CD4-positive, alpha-beta T cell treated with Interleukin-21 for 1 hour (primary cell): ENCODE results near the gene RASSF7.

Experiments
- DNase-seq: peaks from one replicate; pipeline ENCODE4 v3.0.0-alpha.2; 2020

Gene RASSF7

DNA sequence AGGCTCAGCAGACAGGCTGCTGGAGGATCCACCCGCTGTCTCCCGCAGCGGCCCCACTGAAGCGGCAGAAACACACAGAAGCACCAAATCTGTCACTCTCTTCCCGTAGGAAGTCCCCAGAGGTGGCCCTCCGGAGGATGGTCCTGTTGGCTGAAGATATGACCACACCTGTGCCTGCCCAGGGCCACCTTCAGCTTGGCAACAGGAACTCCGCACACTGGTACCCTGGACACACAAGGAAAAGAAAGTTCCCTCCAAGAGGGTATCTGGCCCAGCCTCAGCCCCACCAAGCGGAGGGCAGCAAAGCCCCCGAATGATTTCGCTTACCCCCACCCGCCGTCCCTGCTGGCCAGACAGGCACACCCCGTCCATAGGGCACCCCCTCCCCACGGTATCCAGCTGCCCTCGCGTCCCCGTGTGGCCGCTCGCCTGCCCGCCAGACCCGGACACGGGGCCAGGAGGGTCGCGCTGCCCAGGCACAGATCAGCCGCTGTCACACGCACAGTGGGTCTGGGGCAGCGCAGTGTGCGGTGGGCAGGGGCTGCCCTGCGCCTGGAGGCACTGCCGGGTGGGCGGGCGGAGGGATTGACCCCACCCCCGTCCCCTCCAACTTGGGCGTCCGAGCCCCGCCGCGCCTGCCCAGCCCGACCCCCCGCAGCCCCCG is 7.0 kb downstream of the RASSF7 start:
- no peak for DNase-seq

DNA sequence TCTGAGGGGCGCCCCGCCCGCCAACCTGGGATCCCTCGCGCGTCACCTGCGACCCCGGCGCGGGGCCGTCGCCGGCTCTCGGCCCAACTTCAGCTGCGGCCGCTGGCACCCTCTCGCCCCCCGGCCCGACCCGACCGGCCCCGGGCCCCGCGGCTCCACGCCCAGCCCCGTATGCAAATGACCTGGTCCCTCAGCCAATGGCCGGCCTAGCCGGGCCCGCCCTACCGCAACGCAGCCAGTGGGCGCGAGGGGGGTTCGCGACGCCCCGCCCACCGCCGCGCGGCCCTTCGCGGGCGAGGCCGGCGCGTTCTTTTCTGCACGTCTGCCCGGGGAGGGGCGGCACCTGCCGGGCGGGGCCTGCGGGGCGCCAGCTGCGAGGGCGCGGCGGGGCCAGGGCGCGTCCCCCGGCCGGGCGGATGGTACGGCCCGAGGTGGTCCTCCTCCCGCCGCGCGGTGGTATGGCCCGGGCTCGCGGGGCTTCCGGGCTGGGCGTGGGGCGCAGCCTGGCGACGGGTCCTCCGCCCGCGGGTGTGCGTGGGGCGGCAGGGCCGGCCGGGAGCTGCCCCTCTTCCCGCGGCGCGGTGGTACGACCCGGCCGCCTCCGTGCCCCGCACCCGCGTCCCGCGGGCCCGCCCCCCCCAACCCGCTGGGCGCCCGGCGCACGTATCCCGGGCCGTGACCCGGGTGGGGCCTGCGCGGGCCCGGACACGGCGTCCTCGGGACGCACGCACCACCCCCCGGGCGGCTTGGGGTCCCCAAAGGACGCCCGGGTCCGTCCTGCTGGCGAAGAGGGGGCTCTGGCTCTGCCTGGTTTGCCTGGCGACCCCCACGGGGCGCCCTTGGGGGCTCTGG is 7.8 kb downstream of the RASSF7 start:
- DNase-seq = peak; percentile 96

DNA sequence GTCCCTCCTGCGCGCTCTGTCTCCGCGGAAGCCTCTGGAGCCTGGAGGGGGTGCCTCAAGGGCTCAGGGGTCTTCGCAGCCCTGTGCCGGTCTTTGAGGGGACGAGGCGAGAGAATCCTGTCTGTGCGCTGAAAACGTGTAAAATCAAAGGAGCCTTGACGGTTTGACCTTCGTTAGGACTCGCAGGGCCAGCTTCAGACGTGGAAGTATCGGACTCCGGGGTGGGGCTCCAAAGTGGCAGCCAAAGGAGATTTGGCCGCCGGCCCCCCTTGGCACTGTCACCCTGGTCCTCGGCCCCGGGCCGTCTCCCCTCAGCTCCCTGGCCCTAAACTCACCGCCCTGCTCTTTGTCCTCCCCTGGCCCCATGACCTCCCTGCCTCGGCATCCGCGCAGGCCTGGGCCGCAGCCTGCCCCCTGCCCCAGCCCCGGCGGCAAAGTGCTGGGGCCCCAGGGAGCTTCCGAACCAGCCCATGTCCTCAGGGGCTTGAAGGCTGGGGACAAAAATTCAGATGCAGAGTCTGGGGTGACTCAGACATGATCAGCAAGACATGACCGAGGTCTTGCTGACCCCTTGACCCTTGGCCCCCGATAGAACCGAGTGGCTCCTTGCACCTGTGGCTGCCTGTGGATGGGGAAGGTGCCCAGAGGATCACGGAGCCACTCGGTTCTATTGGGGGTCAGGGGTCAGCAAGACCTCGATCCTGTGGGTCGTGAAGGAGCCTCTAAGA is 8.6 kb downstream of the RASSF7 start:
- DNase-seq = no peak

DNA sequence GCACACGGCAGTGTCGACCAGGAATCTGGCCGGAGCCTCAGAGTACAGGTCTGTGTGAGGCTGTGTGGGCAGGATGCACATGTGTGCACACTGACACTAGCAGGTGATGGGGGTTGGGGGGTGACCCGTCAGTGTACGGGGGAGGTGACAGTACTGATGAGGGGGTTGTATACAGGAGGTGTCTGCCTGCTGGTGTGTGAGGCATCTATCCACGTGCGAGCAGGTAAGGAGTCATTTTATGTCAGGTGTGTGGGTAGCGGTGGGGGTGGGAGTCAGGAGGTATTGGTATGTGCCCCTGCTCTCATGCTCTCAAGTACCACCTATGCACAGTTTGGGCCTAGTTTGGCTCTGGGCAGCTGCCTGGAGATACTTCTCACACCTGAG is 11.0 kb downstream of the RASSF7 start:
- no peak for DNase-seq

DNA sequence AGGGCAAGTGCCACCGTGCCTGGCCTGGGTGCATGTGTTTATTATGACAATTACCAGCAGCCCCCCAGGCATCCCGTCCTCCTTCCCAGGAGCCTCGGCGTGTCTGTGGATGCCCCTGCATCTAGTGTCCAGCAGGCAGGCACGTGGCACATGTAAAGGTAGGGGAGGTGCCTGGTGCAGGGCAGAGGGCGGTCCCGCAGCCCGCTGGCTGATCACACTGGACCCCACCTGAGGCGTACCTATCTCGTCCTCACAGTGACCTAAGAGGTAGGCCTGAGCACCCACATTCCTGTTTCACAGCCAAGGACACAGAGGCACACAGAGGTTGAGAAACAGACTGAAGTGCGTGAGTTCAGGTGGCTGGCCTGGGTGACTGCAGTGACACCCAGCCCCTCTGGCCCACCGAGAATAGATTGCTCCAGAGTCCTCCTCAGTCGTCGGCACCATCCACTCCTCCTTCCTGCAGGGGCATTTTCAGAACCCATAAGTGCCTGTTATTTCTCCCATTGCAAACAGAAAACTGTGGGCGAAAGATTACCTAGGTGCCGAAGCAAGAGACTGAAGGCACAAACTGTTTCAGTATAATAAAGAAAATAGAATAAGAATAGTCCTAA is 12.5 kb downstream of the RASSF7 start:
- DNase-seq = no peak

DNA sequence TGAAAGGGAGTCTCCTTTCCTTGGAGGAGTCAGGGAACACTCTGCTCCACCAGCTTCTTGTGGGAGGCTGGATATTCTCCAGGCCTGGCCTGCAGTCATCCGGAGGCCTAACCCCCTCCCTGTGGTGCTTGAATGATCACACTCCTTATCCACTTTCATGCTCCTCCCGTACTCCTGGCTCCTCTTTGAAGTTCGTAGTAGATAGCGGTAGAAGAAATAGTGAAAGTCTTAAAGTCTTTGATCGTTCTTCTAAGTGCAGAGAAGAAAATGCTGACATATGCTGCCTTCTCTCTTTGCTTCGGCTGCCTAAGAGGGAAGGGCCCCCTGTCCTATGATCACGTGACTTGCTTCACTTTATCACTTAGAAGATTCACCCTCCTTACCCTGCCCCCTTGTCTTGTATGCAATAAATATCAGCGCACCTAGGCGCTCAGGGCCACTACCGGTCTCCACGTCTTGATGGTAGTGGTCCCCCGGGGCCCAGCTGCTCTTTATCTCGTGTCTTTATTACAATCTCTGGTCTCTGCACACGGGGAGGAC is 13.3 kb downstream of the RASSF7 start:
- DNase-seq = peak; percentile 51

DNA sequence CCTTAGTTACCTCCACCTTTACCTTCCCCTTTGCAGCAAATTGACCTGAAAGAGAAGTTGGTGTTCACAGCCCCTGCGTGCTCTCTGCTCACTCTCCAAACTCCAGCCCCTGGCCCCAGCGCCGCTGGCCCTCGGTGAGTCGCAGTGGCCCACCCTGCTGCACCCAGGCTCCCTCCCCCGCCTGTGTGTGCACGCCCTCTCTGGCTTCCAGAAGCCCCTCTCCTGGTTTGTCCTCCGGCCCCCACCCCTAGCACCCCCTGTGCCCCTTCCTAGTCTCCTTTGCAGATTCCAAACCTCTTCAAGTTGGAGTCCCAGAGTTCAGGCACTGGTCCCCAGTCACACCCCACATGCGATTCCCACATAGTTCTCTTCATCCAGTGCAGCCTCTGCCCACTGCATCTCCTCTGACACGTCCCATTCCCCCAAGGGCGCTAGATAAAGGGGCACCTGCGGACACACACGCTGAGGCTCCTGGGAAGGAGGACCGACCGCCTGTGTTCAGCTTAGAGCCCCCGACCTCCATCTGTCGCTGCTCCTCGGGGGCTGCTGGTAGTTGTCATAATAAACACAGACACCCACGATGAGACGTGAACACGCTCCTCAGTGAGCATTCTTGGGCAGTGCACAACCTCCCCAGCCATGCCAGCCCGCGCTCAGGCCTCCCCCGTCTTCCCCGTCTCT is 14.0 kb downstream of the RASSF7 start:
- DNase-seq = no peak

DNA sequence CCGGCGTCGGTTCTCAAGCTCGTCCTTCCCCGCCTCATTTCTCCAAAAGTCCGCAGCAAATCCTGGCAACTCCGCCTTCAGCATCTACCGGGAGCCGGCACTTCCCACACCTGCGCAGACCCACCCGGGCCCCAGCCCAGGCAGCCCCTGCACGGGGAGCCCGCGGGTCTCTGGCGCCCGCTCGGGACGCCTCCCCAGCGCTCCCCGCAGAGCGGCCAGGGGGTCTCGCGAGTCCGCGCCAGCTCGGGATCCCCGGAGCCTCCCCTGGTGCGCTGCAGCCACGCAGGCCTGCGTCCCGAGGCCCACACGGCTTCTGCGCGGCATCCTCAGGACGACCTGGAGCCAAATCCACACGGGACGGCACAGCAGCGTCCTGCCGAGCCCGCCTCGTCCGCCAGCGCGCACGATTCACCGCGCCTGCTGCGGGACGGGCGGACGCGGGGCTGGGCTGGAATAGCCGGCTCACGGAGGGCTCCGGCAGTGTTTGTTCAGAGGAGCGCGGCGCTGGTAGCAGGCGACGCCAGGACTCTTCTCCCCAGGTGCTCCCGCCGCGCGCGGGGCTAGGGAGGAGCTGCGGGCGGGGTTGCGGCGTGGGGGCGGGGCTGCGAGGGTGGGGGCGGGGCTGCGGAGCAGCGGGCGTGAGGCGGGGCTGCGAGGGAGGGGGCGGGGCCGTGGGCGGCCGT is 14.7 kb downstream of the RASSF7 start:
- DNase-seq = no peak

DNA sequence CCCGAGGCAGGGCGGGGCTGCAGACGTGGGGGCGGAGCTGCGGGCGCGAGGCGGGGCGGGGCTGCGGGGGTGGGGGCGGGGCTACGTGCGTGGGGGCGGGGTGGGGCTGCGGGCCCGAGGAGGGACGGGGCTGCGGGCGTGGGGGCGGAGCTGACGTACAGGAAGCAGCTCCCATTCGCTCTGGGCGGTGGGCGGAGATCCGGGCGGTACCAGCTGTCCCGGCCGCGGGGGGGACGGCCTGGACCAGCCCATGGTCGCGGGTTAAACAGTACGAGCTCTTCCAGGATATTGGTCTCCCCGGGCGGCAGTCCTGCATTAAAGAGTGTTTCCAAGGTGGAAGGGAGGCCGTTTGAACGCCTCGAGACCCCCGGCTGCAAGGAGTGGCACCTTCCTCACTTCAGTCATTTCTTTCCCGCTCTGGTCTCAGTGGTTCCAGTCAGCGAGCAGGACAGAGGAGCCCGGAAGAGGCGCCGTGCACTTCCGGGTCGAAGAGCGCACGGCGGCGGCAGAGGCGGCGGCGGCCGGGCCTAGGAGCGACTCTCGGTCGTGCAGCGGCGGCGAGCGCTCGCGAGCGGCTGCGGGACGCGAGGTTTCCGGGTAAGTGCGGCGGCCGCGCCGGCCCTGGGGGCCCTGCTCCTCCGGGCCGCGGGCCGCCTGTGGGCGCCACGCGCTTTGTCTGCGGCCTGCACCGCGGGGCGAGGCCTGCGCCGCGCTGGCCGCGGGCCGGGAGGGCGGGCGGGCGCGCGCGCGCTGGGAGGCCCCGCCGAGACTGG is 15.4 kb downstream of the RASSF7 start, which contains the start of gene PHRF1:
Gene PHRF1 (plus strand): TSS at position 475 of the 773 bp plus-strand sequence. CDS start 5,043 bp downstream, outside the sequence.
- DNase-seq = peak; percentile 96

DNA sequence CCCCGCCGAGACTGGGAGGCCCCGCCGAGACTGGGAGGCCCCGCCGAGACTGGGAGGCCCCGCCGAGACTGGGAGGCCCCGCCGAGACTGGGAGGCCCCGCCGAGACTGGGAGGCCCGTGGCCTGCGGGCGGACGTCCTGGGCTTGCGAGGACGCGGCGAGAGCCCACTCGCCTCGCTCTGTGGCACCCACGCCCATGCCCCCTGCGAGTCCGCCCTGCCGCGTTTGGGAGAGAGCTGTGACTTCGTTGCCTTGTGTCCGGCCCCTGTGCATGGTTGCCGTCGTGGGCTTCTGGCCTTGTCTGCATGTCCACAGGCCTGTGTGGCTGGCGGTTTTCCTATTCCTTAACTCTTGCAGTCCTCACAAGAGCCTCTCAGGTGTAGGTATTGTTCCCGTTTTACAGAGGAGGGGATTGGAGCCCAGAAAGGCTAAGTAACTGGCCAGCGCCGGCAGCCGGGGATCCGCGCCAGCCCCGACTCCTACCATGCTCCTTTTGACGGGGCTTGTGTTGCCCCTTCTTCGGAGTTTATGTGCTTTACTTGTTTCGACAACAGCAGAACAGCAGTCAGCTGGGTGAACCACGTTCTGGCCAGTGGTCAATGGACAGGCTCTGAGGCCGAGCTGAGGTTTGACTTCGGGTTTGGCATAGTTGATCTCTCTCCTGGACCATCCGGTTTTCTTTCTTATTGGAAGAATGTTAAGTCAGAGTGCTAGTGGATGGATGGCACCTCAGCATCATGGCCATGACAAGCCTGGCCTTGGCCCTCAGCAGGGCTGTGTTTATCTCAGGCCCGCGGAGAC is 16.2 kb downstream of the RASSF7 start:
- no peak for DNase-seq

DNA sequence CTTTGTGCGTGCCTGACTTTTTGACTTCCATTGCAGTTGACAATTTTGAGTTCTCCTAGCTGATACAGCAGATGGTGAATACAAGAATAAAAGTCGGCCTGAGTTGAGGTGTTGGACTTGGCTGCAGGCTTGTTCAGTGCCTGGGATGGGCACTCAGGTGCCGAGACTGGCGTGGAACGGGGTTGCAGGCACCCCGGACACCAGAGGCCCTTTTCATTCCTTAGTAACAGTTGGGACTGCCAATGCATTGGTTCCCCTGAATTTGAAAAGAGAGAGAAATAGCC is 16.8 kb downstream of the RASSF7 start:
- DNase-seq = no peak

DNA sequence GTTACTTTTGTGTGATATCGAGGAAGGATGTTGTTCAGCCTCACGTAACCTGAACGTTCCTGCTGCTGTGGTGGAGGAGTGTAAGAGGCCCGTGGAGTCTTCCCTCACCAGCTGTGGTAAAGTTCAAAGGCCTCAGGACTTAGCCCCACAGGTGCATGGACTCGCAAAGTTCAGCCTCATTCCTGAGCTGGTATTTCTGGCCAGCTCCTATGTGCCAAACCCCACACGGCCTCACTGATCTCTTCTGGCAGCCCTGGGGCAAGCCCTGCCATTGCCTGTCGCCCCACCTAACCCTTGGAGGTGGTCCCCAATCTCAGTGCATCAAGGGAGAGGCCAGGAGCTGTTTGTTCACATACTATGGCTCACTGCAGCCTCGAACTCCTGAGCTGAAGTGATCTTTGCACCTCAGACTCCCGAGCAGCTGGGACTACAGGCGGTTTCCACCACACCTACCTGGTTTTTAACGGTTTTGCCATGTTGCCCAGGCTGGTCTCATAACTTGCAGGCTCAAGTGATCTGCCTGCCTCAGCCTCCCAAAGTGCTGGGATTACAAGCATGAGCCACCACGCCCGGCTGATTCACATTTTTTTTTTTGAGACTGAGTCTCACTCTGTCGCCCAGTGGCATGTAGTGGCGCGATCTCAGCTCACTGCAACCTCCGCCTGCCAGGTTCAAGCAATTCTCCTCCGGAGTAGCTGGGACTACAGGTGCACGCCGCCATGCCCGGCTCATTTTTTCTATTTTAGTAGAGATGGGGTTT is 17.7 kb downstream of the RASSF7 start:
- no peak for DNase-seq

DNA sequence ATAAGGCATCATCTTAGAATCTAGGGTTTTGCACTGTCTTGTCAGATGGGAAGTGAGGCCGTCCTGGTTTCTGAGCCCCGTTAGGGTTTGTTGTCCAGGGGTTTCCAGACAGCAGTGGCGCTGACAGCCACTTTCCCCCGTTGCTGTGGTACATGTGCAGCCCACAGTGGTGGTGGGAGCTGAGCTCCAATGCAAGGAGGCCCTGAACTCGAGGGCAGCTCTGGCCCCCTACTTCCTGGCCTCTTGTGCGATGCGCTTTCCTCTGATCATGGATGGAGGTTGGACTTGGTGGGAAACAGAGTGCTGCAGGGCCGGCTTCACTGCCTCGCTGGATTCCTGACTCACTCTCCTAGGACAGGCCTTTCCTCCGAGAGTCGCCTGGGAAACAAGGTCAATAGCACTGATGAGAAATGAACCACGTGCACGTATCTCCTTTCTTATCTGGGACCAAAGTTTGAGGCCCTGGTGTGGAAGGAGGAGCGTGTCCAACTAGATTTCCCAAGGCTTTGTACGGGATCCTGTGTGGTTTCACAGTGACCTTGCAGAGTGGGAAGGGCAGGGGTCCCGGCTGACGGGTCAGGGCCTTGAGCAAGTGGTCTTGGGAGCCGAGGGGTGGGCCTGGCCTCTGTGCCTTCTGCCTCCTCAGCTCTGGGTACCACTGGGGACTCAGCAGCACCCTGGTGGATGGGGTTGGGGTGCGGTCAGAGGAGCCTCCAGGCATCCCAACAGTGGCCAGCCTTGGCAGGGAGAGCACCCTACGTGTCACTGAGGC is 19.2 kb downstream of the RASSF7 start:
- DNase-seq = no peak

DNA sequence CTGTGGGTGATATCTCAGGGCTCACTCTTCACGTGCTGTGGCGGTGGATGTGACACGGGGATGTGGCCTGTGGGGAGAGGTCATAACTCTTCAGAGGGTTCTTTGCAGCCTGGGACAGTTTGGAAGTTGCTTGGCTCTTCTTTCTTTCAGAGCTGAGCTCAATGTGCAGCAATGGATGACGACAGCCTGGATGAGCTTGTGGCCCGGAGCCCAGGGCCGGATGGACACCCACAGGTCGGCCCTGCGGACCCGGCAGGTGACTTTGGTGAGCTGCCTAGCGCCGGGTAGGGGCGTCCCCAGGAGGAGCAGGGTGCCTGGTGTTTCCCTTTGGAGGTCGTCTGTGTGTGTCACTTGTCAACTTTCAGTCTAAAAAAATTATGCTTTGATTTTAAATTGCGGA is 20.6 kb downstream of the RASSF7 start:
- no peak for DNase-seq

DNA sequence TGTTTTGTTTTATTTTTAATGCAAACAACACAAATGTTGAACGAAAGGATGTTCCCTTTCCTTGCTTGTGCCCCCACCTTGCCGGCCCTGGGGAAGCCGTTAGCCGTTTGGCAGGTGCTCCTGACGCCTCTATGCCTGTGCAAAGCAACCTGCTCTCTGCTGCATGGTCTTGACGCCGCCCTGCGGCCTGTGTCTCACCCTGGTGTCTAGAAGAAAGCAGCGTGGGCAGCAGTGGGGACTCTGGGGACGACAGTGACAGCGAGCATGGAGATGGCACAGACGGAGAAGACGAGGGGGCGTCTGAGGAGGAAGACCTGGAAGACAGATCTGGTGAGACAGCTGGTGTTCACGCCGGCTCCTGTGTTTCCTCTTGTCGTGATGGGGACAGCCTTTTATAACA is 21.0 kb downstream of the RASSF7 start:
- DNase-seq = no peak

DNA sequence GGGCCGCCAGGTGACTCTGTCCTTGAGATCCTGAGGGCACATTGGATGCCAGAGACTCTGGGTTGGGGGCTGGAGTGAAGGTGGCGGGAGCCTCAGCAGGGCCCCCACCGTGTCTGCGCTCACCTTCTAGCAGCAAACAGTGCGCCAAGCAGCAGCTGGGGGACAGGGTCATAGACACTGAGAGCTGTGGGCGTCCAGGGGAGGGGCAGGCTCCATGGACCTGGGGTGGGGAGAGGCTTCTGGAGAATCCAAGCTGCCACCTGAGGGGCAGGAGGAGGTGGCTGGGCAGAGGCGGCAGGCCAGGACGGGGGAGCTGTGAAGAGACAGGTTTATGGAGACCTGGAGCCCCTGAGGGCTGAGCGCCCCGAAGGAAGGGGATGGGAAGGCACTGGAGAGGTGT is 23.5 kb downstream of the RASSF7 start:
- DNase-seq = no peak

DNA sequence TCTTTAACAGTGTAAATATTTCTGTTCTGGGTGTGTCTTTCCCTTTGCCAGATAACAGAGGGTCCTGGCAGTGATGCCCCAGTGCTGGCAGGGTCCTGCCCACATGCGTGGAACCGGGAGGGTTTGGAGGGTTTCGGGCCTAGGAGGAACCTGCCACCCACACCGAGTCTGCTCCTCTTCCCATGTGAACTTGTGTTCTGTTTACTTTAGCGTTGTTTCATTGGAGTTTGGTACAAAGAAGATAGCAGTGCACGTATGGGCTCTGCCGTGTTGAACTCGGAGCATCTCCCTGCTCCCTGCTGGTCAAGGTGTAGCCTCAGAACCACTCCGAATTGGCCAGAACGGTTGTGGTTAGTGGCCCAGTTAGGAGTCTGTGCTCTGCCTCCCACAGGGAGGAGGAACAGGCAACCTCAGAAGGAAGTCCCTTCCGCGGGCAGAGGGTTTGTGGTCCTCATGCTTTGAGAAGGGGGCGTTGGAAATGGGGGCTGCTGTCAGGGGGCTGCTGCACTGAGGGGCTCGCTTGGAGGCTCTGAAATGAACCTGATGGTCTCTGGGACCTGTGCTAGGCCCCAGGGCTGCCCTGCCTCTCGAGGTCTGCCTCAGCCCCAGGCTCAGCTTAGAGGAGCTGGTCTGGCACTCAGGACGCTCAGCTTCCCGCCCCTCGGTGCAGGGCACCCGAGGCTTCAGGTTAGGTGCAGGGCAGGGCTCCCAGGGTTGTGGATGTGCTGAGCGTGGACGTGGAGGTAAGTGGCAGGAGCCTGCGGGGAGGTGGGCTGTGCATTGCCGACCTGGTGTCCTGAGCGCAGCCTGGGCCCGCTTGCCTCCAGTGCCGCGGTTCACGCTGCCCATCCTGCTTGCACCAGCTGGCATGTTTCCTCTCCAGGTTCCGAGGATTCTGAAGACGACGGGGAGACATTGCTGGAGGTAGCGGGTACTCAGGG is 25.9 kb downstream of the RASSF7 start:
- no peak for DNase-seq

DNA sequence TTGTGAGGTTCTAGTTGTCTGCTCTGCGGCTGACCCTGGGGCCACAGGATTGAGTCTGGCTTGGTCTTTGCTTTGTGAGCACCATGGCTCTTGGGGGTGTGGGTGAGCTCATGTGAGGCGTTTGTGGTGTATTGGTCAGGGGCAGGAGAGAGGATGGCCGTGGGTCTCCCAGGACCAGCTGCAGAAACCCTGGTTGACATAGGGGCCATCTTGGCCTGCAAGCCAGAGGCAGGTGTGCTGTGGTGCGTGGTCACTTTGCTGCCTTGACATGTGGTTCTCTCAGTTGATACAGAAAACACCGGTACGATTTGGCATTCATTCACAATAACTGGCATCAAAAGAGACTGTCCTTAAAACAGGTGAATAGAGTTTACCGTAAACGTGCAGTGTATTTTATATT is 26.8 kb downstream of the RASSF7 start:
- no peak for DNase-seq
